Tibial artery (tissue), 4 donors: ENCODE measurements around the gene TAF4.
A peak's percentile ranks its signal among the peaks of the same experiment; 100 is the strongest.

Experiments
- DNase-seq, 2 donors: peaks; one replicate each; pipeline ENCODE4 v3.0.0-alpha.2; 2019
- H3K27ac ChIP-seq, 2 donors: fragments of 200-600 bp; sonication (generic) in 1 of 2; 1 replicate in 1 of 2; 2 replicates in 1 of 2; pipeline ENCODE4 v1.5.1; 2018 to 2019; ENCODE audit warnings: mild to moderate bottlenecking in 1 of 2
- H3K27me3 ChIP-seq, 2 donors: fragments of 200-600 bp; sonication (generic) in 1 of 2; one replicate each; pipeline versions ENCODE4 v1.5.1 to v1.6.0; 2016 to 2019
- H3K36me3 ChIP-seq, 3 donors: fragments of 200-600 bp; sonication (generic) in 2 of 3; one replicate each; pipeline ENCODE4 v1.5.1; 2016 to 2019; ENCODE audit warnings: mild to moderate bottlenecking in 2 of 3
- H3K4me1 ChIP-seq, 4 donors: fragments of 200-600 bp; sonication (generic) in 2 of 4; 1 replicate in 3 of 4; 2 replicates in 1 of 4; pipeline ENCODE4 v1.5.1; 2016 to 2019
- H3K4me3 ChIP-seq, 2 donors: fragments of 200-600 bp; sonication (generic) in 1 of 2; 1 replicate in 1 of 2; 2 replicates in 1 of 2; pipeline ENCODE4 v1.5.1; 2018 to 2019; ENCODE audit warnings: mild to moderate bottlenecking in 2 of 2
- H3K9me3 ChIP-seq, 3 donors: fragments of 200-600 bp; sonication (generic) in 1 of 3; one replicate each; pipeline ENCODE4 v1.5.1; 2016 to 2019
- intact Hi-C: fragments of 100-400 bp; cut with DNase I; formaldehyde crosslinking; loops from one replicate; pipeline ENCODE4 v1.15.0; 2023; ENCODE audit warnings: low total_unique reads
- TF ChIP-seq, protein P1 (sequence below), 2 experiments: fragments of 200-600 bp in 1 of 2; fragments of 450-650 bp in 1 of 2; IDR thresholded peaks; one replicate each; pipeline ENCODE4 v1.5.1; 2017 to 2019; ENCODE audit warnings: antibody characterized with exemption in 2 of 2, mild to moderate bottlenecking in 1 of 2, moderate library complexity in 1 of 2

TAF4 gene

GRCh38 chr20:62020935-62021701 is 44.6 kb downstream of the TAF4 start:
- intact Hi-C loops = no loop called here
- TF ChIP-seq, protein P1, sequence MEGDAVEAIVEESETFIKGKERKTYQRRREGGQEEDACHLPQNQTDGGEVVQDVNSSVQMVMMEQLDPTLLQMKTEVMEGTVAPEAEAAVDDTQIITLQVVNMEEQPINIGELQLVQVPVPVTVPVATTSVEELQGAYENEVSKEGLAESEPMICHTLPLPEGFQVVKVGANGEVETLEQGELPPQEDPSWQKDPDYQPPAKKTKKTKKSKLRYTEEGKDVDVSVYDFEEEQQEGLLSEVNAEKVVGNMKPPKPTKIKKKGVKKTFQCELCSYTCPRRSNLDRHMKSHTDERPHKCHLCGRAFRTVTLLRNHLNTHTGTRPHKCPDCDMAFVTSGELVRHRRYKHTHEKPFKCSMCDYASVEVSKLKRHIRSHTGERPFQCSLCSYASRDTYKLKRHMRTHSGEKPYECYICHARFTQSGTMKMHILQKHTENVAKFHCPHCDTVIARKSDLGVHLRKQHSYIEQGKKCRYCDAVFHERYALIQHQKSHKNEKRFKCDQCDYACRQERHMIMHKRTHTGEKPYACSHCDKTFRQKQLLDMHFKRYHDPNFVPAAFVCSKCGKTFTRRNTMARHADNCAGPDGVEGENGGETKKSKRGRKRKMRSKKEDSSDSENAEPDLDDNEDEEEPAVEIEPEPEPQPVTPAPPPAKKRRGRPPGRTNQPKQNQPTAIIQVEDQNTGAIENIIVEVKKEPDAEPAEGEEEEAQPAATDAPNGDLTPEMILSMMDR (IDR thresholded peaks at IDR 0.05) = no peak
- Histone ChIP-seq H3K27ac (no peak overlapping the region), H3K9me3 (no peaks in the 10 kb centered on the region), H3K4me3 (peak overlapping the region in 1 of 2 donors; percentile 11), H3K36me3 (no peaks in the 10 kb centered on the region), H3K4me1 (peaks cover 0 to 40% (median 28%) of the 10 kb centered on the region in 4 donors), H3K27me3 (no peaks in the 10 kb centered on the region)
- no peak for DNase-seq

GRCh38 chr20:62019881-62020492 is 45.7 kb downstream of the TAF4 start:
- Histone ChIP-seq H3K4me1 (peaks cover 0 to 36% (median 29%) of the 10 kb centered on the region in 4 donors), H3K27me3 (no peaks in the 10 kb centered on the region), H3K4me3 (no peak overlapping the region), H3K27ac (no peak overlapping the region), H3K36me3 (no peaks in the 10 kb centered on the region), H3K9me3 (no peaks in the 10 kb centered on the region)
- intact Hi-C loops = loop anchor here (5.0 kb wide), 1 partner anchor 32 kb away; no protein-coding TSS in a partner anchor
- TF ChIP-seq, protein P1 (IDR thresholded peaks at IDR 0.05) = no peak
- no peak for DNase-seq

DNA sequence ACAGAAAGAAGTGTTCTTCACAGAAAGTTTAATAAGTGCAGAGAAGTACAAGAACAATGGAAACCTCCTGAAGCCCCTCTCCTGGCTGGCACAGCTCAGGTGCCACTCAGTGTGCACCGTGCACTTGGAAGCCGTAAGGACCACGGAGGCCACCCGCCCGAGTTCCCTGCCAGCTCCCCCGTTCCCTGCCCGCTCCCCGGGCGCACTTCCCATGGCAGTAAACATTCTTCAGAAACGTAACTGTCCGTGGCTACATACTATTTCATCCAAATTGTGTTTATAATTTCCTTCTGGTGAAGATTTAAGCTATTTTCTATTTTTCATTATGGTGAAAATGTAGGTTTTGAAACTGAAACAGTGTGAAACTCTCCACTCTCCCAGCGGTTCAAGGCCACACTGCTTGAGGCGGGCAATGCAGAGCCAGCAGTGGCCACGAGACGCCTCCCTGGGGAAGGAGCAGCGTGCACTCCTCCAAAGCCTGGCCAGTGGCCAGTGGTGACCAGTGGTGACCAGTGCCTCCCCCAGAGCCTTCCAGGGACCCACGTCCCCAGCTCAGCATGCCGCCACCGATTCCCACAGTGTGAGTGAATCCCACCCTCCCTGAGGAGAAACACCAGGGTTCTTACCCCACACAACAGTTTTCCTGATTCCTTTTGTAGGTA is 46.4 kb downstream of the TAF4 start:
- no peak for DNase-seq
- Histone ChIP-seq H3K4me3 (no peak overlapping the region), H3K4me1 (peaks cover 0 to 36% (median 29%) of the 10 kb centered on the region in 4 donors), H3K27ac (no peak overlapping the region), H3K27me3 (no peaks in the 10 kb centered on the region), H3K36me3 (peaks cover 0 to 2% (median 2%) of the 10 kb centered on the region in 3 donors), H3K9me3 (no peaks in the 10 kb centered on the region)
- intact Hi-C loops = loop anchor here (5.0 kb wide), 1 partner anchor 33 kb away; no protein-coding TSS in a partner anchor
- TF ChIP-seq, protein P1 (IDR thresholded peaks at IDR 0.05) = no peak

DNA sequence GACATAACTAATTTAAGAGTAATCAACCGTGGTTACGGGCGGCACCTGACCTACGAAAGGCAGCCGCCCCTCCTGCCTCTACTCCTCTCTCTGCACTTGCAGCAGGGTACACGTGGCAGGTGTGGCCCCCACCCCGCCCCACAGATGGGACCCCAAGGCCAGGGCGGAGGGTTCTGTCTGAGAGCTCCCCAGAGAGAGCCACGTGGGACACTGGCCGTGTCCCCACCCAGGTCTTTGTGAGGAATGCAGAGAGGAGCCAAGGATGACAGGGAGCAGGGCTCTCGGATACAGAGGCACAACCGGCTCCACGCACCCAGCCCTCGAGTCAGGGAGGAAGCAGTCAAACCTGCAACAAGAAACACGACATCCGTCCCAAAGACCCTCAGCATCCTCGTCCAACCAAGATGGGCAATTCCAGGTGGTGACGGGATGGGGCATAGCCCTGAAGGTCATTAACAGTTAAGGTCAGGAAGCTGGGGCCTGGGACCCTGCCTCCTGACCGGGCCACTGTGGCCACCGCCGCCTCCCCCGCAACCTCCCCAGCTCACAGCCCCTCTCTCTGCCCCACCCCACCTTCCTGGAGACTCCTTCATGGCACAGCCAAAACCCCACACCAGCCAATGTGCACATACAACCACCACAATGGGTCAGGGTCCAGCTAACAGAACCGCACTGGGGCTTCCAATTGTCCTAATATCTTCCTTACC is 47.1 kb downstream of the TAF4 start:
- TF ChIP-seq, protein P1 (IDR thresholded peaks at IDR 0.05) = no peak
- Histone ChIP-seq H3K9me3 (no peaks in the 10 kb centered on the region), H3K4me3 (no peak overlapping the region), H3K27me3 (no peaks in the 10 kb centered on the region), H3K36me3 (peaks cover 0 to 7% (median 6%) of the 10 kb centered on the region in 3 donors), H3K27ac (no peak overlapping the region), H3K4me1 (peaks cover 0 to 36% (median 29%) of the 10 kb centered on the region in 4 donors)
- DNase-seq = no peak
- intact Hi-C loops = loop anchor here (5.0 kb wide), 1 partner anchor 34 kb away; no protein-coding TSS in a partner anchor
